K562 (cell line): ENCODE results near the gene PNRC2. TPM values are rescaled to one million over a fixed set of nuclear protein-coding genes. Genes with fewer than 3 reads are reported as not detected.

ENCODE experiments used
- BMI1 ChIP-seq: fragments of 150-350 bp; IDR thresholded peaks from 2 replicates; pipeline ENCODE4 v1.6.1; 2014; ENCODE audit warnings: low read length
- ELF1 ChIP-seq: fragments of 200-800 bp; sonication (Bioruptor generic); IDR thresholded peaks from 2 replicates; pipeline ENCODE4 v1.6.1; 2016; ENCODE audit warnings: missing genetic modification characterization, missing compliant biosample characterization
- ELF2 ChIP-seq: fragments of 250-450 bp; sonication (Bioruptor Pico); IDR thresholded peaks from 2 replicates; pipeline ENCODE4 v1.5.0; 2021; ENCODE audit warnings: mild to moderate bottlenecking
- ELF4 ChIP-seq: fragments of 450-650 bp; formaldehyde crosslinking; IDR thresholded peaks from 2 replicates; pipeline ENCODE4 v1.4.0; 2022; ENCODE audit warnings: missing genetic modification characterization
- GTF2A2 ChIP-seq: IDR thresholded peaks from 2 replicates; pipeline ENCODE4 v1.6.1; 2016; ENCODE audit warnings: mild to moderate bottlenecking, missing genetic modification characterization, missing compliant biosample characterization
- MXD1 ChIP-seq: fragments of 250-450 bp; sonication (Bioruptor Pico); IDR thresholded peaks from 2 replicates; pipeline ENCODE4 v1.8.0; 2021; ENCODE audit warnings: borderline replicate concordance, mild to moderate bottlenecking, moderate library complexity; ENCODE audit not compliant: poor library complexity, severe bottlenecking
- NELFE ChIP-seq: IDR thresholded peaks from 2 replicates; pipeline ENCODE4 v1.6.1; 2011; ENCODE audit warnings: mild to moderate bottlenecking; ENCODE audit not compliant: insufficient read depth, insufficient read length
- RAD21 ChIP-seq, 2 experiments: fragments of 250-450 bp in 1 of 2; fragments of 450-650 bp in 1 of 2; sonication (Bioruptor Pico) in 1 of 2; formaldehyde crosslinking in 1 of 2; IDR thresholded peaks in 1 of 2; conservative IDR thresholded peaks in 1 of 2; 2 replicates each; pipeline versions ENCODE4 v1.4.0 to v1.8.0; 2020 to 2022; ENCODE audit warnings: mild to moderate bottlenecking in 2 of 2, moderate library complexity in 1 of 2
- SUPT5H ChIP-seq: fragments of 450-650 bp; IDR thresholded peaks from 2 replicates; pipeline ENCODE4 v1.6.1; 2016
- TCFL5 ChIP-seq: fragments of 250-450 bp; sonication (Bioruptor Pico); conservative IDR thresholded peaks from 2 replicates; pipeline ENCODE4 v1.6.1; 2021; ENCODE audit warnings: mild to moderate bottlenecking, moderate library complexity, matching md5 sums
- THRAP3 ChIP-seq: fragments of 450-650 bp; IDR thresholded peaks from 2 replicates; pipeline ENCODE4 v1.6.1; 2016; ENCODE audit warnings: mild to moderate bottlenecking, inconsistent platforms, borderline replicate concordance
- ZBTB33 ChIP-seq: sonication (generic); formaldehyde crosslinking; IDR thresholded peaks from 2 replicates; pipeline ENCODE4 v1.8.1; 2023; ENCODE audit warnings: mild to moderate bottlenecking, missing genetic modification reagents
- ZBTB5 ChIP-seq: fragments of 450-650 bp; IDR thresholded peaks from 2 replicates; pipeline ENCODE4 v1.6.1; 2017; ENCODE audit warnings: antibody characterized with exemption
- ZBTB8A ChIP-seq: fragments of 450-650 bp; IDR thresholded peaks from 2 replicates; pipeline ENCODE4 v1.6.1; 2018; ENCODE audit warnings: mild to moderate bottlenecking, moderate library complexity; ENCODE audit not compliant: partially characterized antibody
- ZNF512 ChIP-seq: IDR thresholded peaks from 2 replicates; pipeline ENCODE4 v1.6.1; 2016; ENCODE audit warnings: missing genetic modification characterization, missing compliant biosample characterization
- ZNF592 ChIP-seq: fragments of 450-650 bp; IDR thresholded peaks from 2 replicates; pipeline ENCODE4 v1.6.1; 2017; ENCODE audit warnings: antibody characterized with exemption, mild to moderate bottlenecking
- ZNF655 ChIP-seq: fragments of 250-450 bp; sonication (Bioruptor Pico); IDR thresholded peaks from 2 replicates; pipeline ENCODE4 v1.5.0; 2021
- ZNF696 ChIP-seq: fragments of 250-450 bp; sonication (Bioruptor Pico); conservative IDR thresholded peaks from 2 replicates; pipeline ENCODE4 v1.4.0; 2020; ENCODE audit warnings: mild to moderate bottlenecking, moderate library complexity
- polyA plus RNA-seq, 8 experiments: library from polyadenylated mRNA; depleted of rRNA in 4 of 8; stranded (reverse) in 5 of 8; unstranded in 3 of 8; fragments of >200 nt; fragmentation: Nextera tagmentation in 2 of 8; fragmentation: Illumina TruSeq in 1 of 8; extraction: Ambion mirVana in 2 of 8; extraction: Trizol in 1 of 8; gene quantifications; 2 replicates each; pipeline versions ENCODE4 v1.2.1 to v1.2.3, GENCODE V29; 2011 to 2014; ENCODE audit warnings: inconsistent platforms in 1 of 8, missing spikeins in 1 of 8
- total RNA-seq, 7 experiments: library from RNA; depleted of rRNA in 6 of 7; stranded (reverse); fragments of >200 nt in 6 of 7; fragmentation: Illumina TruSeq in 2 of 7; extraction: Trizol in 2 of 7; gene quantifications; 2 replicates each; pipeline versions ENCODE4 v1.2.1 to v1.2.3, GENCODE V29; 2011 to 2021; ENCODE audit warnings: low replicate concordance in 1 of 7

PNRC2 gene
- total and polyA plus RNA-seq, 9 of the 15 experiments (the other 6 are each of a cell fraction or from before 2014, with no cell fraction given), result 127 to 303 (median 203) TPM

GRCh38 chr1:23980728-23981070 lies 21.1 kb downstream of the PNRC2 start (continued):
- TF ChIP-seq ELF2 (CRISPR knock-in tag) (no peak), ZBTB5 (no peak), ZNF696 (CRISPR knock-in tag) (no peak), ZNF512 (tag) (no peak), ELF4 (CRISPR knock-in tag) (no peak), ZBTB8A (no peak), TCFL5 (CRISPR knock-in tag) (no peak), ZNF655 (CRISPR knock-in tag) (no peak), ELF1 (tag) (no peak), THRAP3 (no peak), ZNF592 (peak; percentile 82), NELFE (no peak), RAD21 (CRISPR knock-in tag; conservative IDR thresholded peaks at IDR 0.05 in 1 of 2, IDR thresholded peaks at IDR 0.05 in 1 of 2) (no peak), BMI1 (no peak), GTF2A2 (no peak), SUPT5H (no peak), ZBTB33 (CRISPR knock-in tag) (no peak), MXD1 (no peak)
